Fibroblast of villous mesenchyme (primary cell): ENCODE data around the gene METTL15. TPM values are rescaled to one million over a fixed set of nuclear protein-coding genes. Genes with fewer than 3 reads are reported as not detected.
"Not testable (repeated sequence)": the region's sequence is repeated elsewhere in the genome, so short reads cannot be mapped to it uniquely, and the experiment has no call there.

Source experiments
- DNase-seq: peaks from one replicate; pipeline ENCODE4 v3.0.0-alpha.2; 2010; ENCODE audit warnings: low read depth
- H3K4me3 ChIP-seq: 2 replicates; pipeline ENCODE4 v1.5.1; 2011; ENCODE audit warnings: low read depth, mild to moderate bottlenecking, low read length
- total RNA-seq: library from RNA; depleted of rRNA; stranded (reverse); fragments of >200 nt; gene quantifications from 2 replicates; pipeline ENCODE4 v1.2.3, GENCODE V29; 2012
- TF ChIP-seq, protein P1 (sequence below): IDR thresholded peaks from 2 replicates; pipeline ENCODE4 v1.5.1; 2012; ENCODE audit warnings: low read depth, mild to moderate bottlenecking, low read length; ENCODE audit not compliant: insufficient read depth

The METTL15 gene, protein sequence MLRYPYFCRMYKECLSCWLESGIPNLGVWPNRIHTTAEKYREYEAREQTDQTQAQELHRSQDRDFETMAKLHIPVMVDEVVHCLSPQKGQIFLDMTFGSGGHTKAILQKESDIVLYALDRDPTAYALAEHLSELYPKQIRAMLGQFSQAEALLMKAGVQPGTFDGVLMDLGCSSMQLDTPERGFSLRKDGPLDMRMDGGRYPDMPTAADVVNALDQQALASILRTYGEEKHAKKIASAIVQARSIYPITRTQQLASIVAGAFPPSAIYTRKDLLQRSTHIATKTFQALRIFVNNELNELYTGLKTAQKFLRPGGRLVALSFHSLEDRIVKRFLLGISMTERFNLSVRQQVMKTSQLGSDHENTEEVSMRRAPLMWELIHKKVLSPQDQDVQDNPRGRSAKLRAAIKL
- 17.7 and 28.1 TPM in 2 replicates for total RNA-seq

DNA sequence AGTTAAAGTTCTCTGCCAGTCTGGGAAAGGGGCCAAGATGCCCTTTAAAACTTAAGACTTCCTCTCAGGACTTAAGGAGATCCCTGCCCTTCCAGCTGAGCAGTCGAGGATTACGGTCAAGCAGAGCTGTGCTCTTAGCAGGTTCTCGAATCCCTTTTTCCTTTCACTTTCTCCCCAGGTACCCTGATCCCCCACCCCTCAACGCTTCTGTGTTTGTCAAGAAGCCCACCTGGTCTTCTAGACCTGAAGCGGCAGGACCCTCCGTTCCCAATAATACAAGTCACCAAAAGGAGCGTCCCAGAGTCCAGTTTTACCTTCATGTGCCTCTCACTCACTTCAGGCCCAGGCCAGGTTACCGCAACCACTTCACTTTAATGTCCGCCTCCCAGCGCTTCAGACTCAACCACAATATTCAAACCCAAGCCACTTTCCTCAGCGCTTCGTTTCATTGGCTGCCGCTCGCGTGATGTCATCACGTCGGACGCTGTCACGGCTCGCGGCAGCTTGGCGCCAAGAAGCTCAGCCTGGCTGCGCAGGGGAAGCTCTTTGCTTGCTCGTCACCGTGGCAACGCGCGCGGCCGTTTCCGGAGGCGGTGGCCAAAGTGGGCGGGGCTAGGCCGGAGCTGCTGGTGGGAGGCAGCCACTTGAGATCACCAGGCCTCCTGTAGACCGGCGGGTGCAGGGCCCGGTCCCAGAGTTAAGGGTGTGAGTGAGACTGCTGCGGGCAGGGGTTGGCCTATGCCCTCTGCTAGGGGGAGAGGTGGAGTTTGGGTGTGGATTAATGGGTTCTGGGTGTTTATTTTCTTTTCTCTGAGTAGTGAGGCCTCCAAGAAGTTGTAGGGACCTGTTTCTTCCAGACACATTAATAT, at the start of gene METTL15, which contains the start of gene KIF18A:
Gene METTL15 (plus strand): TSS at position 639 of the 869 bp plus-strand sequence. CDS start 4,947 bp downstream, outside the sequence.
Gene KIF18A (minus strand): TSS at position 407 of the 869 bp plus-strand sequence. CDS start 10,209 bp downstream, outside the sequence.
- H3K4me3 ChIP-seq = peak within 1 kb of the TSS; percentile 83
- TF ChIP-seq, protein P1, sequence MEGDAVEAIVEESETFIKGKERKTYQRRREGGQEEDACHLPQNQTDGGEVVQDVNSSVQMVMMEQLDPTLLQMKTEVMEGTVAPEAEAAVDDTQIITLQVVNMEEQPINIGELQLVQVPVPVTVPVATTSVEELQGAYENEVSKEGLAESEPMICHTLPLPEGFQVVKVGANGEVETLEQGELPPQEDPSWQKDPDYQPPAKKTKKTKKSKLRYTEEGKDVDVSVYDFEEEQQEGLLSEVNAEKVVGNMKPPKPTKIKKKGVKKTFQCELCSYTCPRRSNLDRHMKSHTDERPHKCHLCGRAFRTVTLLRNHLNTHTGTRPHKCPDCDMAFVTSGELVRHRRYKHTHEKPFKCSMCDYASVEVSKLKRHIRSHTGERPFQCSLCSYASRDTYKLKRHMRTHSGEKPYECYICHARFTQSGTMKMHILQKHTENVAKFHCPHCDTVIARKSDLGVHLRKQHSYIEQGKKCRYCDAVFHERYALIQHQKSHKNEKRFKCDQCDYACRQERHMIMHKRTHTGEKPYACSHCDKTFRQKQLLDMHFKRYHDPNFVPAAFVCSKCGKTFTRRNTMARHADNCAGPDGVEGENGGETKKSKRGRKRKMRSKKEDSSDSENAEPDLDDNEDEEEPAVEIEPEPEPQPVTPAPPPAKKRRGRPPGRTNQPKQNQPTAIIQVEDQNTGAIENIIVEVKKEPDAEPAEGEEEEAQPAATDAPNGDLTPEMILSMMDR = no peak
- peak; percentile 100 for DNase-seq

DNA sequence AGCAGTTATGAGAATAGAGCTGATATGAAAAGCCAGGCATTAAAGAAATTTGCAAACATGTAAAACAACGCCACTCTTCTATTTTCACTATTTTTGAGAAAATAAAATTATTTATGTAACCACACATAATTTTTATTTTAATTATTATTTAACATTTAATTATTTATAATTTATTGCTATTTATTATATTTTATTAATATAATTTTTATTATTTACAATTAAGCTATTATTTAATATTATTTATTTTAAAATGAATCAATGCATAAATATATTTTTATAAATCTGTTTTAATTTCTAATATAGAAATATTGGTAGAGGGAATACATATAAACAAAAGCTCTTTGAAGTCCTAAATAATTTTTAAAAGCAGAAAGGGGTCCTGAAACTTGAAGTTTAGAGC, 36.9 kb upstream of the METTL15 start:
- TF ChIP-seq, protein P1 = no peak
- DNase-seq = no peak
- H3K4me3 ChIP-seq = no peak overlapping the region

- H3K4me3 ChIP-seq = no peak overlapping the region
- TF ChIP-seq, protein P1 = no peak
- DNase-seq = peak; percentile 67
These were observed 35.9 kb upstream of the METTL15 start for GRCh38 chr11:28072321-28072720.

DNA sequence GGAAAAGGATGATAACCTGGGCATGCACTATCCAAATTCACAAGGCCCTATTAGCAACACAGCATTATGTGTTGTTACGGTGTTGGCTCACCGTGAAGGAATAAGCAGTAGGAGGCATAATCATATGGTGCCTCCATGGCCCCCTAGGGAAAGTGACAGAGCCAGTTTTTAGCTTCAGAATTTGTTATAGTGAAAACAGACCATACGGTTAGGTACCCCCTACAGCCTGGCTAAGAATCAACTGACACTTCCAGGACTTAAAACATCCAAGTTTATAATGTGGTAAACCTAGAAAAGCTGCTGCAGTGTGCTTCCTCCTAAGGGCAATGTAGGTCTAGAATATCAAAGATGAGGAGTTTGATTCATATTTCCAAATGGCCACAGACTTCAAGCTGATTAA, 30.7 kb upstream of the METTL15 start:
- H3K4me3 ChIP-seq = no peak overlapping the region
- DNase-seq = no peak
- TF ChIP-seq, protein P1 = no peak

DNA sequence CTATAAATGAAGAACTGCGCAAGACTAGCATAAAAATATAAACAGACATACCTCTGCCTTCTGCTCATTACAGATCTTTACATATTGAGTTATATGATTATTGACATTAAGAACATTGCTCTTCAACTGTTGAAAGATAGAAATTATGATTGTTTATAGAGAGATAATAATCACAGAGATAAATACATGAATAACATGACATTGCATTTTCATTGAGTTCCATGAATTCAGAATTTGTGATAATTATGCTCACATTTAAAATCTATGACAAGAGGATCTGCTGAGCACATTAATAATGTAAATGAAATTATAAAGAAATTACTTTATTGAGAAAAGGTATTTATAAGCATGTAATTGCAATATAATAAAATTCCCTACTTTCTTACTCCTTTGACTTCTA, 25.1 kb upstream of the METTL15 start:
- DNase-seq = no peak
- no peak overlapping the region for H3K4me3 ChIP-seq
- TF ChIP-seq, protein P1 = no peak

DNA sequence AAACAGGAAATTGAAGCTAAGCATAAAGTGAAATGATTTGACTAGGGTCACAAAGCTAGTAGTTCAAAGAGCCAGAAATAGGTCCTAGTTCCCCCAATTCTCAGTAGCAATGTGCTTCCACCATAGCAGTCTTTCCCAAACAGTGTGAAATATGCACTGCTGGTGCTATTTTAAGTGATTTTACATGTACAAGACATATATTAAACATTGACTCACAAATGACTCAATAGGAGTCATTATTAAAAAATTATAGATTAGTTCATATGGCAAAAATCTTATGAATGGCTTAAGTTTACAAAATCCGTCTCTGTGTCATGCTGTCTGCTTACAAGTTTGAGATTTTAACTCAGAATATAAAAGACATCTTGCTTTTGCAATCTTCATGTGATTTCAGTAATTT, 21.6 kb upstream of the METTL15 start:
- TF ChIP-seq, protein P1 = no peak
- peak; percentile 45 for DNase-seq
- H3K4me3 ChIP-seq = no peak overlapping the region

- not testable (repeated sequence) for DNase-seq, H3K4me3 ChIP-seq
These were observed 21.0 kb upstream of the METTL15 start for GRCh38 chr11:28087192-28087591.

DNA sequence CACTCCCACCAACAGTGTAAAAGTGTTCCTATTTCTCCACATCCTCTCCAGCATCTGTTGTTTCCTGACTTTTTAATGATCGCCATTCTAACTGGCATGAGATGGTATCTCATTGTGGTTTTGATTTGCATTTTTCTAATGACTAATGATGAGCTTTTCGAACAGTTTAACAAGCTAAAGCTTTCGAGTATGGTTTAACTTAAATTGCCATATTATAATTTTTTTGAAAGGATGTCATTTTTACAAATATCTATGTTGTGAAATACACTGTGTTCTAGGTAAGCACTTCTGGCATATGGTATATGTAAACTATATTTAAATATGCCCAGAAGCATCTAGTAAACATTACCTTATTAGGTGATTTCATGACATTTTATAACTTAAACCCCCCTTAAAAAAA, 20.5 kb upstream of the METTL15 start:
- H3K4me3 ChIP-seq, DNase-seq: not testable (repeated sequence)
